HepG2 (cell line): ENCODE results near the gene MRS2. TPM values are rescaled to one million over a fixed set of nuclear protein-coding genes. Genes with fewer than 3 reads are reported as not detected.
"Not testable (repeated sequence)": the region's sequence is repeated elsewhere in the genome, so short reads cannot be mapped to it uniquely, and the experiment has no call there.

Experiments used
- HMG20A ChIP-seq: IDR thresholded peaks from 2 replicates; pipeline ENCODE4 v1.6.1; 2016; ENCODE audit warnings: borderline replicate concordance
- KAT7 ChIP-seq: IDR thresholded peaks from 2 replicates; pipeline ENCODE4 v1.6.1; 2018; ENCODE audit warnings: borderline replicate concordance, missing compliant biosample characterization
- RARA ChIP-seq: IDR thresholded peaks from 2 replicates; pipeline ENCODE4 v1.6.1; 2016; ENCODE audit warnings: missing genetic modification reagents, missing compliant biosample characterization
- SOX13 ChIP-seq, 3 experiments: fragments of 450-650 bp in 1 of 3; sonication (generic) in 1 of 3; formaldehyde crosslinking in 1 of 3; IDR thresholded peaks in 2 of 3; conservative IDR thresholded peaks in 1 of 3; 2 replicates each; pipeline versions ENCODE4 v1.5.0 to v1.6.1; 2016 to 2020; ENCODE audit warnings: antibody characterized with exemption in 1 of 3, mild to moderate bottlenecking in 1 of 3, missing compliant biosample characterization in 1 of 3, missing genetic modification reagents in 1 of 3, moderate library complexity in 1 of 3
- SOX5 ChIP-seq: IDR thresholded peaks from 2 replicates; pipeline ENCODE4 v1.6.1; 2016; ENCODE audit warnings: borderline replicate concordance
- SOX6 ChIP-seq, 2 experiments: fragments of 450-650 bp in 1 of 2; sonication (generic) in 1 of 2; formaldehyde crosslinking in 1 of 2; IDR thresholded peaks; 2 replicates each; pipeline versions ENCODE4 v1.4.0 to v1.6.1; 2017 to 2020; ENCODE audit warnings: antibody characterized with exemption in 1 of 2, mild to moderate bottlenecking in 1 of 2, missing genetic modification reagents in 1 of 2
- polyA plus RNA-seq, 8 experiments: library from polyadenylated mRNA; depleted of rRNA in 3 of 8; stranded (reverse) in 7 of 8; unstranded in 1 of 8; fragments of >200 nt; fragmentation: Illumina TruSeq in 4 of 8; extraction: Trizol in 4 of 8; gene quantifications; 2 replicates each; pipeline versions ENCODE4 v1.2.1 to v1.2.3, GENCODE V29; 2011 to 2016; ENCODE audit warnings: low read depth in 4 of 8, missing spikeins in 1 of 8, mixed read lengths in 1 of 8; ENCODE audit not compliant: insufficient read depth in 1 of 8
- total RNA-seq, 5 experiments: library from RNA; depleted of rRNA; stranded (reverse); fragments of >200 nt; fragmentation: Illumina TruSeq; extraction: Trizol; gene quantifications; 2 replicates each; pipeline ENCODE4 v1.2.3, GENCODE V29; 2016; ENCODE audit warnings: low read depth in 1 of 5
- TF ChIP-seq, protein P1 (sequence below): IDR thresholded peaks from 2 replicates; pipeline ENCODE4 v1.4.0; 2020; ENCODE audit warnings: mild to moderate bottlenecking, missing genetic modification reagents
- TF ChIP-seq, protein P2 (sequence below): sonication (generic); formaldehyde crosslinking; IDR thresholded peaks from 2 replicates; pipeline ENCODE4 v1.5.0; 2020; ENCODE audit warnings: missing genetic modification reagents
- TF ChIP-seq, protein P3 (sequence below): IDR thresholded peaks from 2 replicates; pipeline ENCODE4 v1.6.1; 2016

The MRS2 gene
- total and polyA plus RNA-seq, 2 of the 13 experiments (the other 11 are each of a cell fraction or from before 2014, with no cell fraction given) = 31.1 to 83.8 TPM

DNA sequence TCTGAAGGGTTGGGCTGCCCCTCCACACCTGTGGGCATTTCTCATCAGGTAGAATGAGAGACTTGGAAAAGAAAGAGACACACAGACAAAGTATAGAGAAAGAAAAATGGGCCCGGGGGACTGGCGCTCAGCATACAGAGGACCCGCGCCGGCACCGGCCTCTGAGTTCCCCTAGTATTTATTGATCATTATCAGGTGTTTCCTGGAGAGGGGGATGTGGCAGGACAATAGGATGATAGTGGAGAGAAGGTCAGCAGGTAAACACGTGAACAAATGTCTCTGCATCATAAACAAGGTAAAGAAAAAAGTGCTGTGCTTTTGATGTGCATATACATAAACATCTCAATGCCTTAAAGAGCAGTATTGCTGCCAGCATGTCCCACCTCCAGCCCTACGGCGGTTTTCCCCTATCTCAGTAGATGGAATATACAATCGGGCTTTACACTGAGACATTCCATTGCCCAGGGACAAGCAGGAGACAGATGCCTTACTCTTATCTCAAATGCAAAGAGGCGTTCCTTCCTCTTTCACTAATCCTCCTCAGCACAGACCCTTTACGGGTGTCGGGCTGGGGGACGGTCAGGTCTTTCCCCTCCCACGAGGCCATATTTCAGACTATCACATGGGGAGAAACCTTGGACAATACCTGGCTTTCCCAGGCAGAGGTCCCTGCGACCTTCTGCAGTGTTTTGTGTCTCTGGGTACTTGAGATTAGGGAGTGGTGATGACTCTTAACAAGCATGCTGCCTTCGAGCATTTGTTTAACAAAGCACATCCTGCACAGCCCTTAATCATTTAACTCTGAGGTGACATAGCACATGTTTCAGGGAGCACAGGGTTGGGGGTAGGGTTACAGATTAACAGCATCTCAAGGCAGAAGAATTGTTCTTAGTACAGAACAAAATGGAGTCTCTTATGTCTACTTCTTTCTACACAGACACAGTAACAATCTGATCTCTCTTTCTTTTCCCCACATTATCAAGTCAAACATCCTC, 2.4 kb upstream of the MRS2 start (continued):
- TF ChIP-seq, protein P1, sequence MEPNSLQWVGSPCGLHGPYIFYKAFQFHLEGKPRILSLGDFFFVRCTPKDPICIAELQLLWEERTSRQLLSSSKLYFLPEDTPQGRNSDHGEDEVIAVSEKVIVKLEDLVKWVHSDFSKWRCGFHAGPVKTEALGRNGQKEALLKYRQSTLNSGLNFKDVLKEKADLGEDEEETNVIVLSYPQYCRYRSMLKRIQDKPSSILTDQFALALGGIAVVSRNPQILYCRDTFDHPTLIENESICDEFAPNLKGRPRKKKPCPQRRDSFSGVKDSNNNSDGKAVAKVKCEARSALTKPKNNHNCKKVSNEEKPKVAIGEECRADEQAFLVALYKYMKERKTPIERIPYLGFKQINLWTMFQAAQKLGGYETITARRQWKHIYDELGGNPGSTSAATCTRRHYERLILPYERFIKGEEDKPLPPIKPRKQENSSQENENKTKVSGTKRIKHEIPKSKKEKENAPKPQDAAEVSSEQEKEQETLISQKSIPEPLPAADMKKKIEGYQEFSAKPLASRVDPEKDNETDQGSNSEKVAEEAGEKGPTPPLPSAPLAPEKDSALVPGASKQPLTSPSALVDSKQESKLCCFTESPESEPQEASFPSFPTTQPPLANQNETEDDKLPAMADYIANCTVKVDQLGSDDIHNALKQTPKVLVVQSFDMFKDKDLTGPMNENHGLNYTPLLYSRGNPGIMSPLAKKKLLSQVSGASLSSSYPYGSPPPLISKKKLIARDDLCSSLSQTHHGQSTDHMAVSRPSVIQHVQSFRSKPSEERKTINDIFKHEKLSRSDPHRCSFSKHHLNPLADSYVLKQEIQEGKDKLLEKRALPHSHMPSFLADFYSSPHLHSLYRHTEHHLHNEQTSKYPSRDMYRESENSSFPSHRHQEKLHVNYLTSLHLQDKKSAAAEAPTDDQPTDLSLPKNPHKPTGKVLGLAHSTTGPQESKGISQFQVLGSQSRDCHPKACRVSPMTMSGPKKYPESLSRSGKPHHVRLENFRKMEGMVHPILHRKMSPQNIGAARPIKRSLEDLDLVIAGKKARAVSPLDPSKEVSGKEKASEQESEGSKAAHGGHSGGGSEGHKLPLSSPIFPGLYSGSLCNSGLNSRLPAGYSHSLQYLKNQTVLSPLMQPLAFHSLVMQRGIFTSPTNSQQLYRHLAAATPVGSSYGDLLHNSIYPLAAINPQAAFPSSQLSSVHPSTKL = peak; percentile 39
- TF ChIP-seq, protein P2, sequence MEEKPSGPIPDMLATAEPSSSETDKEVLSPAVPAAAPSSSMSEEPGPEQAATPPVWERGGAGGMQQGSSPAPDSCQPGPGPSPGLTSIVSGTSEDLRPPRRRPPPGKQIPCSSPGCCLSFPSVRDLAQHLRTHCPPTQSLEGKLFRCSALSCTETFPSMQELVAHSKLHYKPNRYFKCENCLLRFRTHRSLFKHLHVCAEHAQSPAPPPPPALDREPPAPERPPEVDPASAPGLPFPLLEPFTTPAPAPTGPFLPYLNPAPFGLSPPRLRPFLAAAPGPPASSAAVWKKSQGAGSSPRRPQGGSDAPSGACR (CRISPR knock-in tag) = 0 out of 2 replicates have a peak, but pooled peaks have one; percentile 42
- not testable (repeated sequence) for TF ChIP-seq SOX6 (IDR thresholded peaks at IDR 0.05)
- TF ChIP-seq SOX6 (CRISPR knock-in tag; IDR thresholded peaks at IDR 0.05) (peak; percentile 93), KAT7 (peak; percentile 45; the same call in 1 of the 2 replicates), RARA (CRISPR knock-in tag) (0 out of 2 replicates have a peak, but pooled peaks have one; percentile 36), HMG20A (CRISPR knock-in tag) (peak; percentile 8; the same call in 1 of the 2 replicates), SOX5 (peak; percentile 90), SOX13 (IDR thresholded peaks at IDR 0.05) (peak; percentile 74), SOX13 (CRISPR knock-in tag; conservative IDR thresholded peaks at IDR 0.05 in 1 of 2, IDR thresholded peaks at IDR 0.05 in 1 of 2) (peak in 1 of 2 experiments; percentile 92; a peak in 2 of 4 replicates)
- TF ChIP-seq, protein P3, sequence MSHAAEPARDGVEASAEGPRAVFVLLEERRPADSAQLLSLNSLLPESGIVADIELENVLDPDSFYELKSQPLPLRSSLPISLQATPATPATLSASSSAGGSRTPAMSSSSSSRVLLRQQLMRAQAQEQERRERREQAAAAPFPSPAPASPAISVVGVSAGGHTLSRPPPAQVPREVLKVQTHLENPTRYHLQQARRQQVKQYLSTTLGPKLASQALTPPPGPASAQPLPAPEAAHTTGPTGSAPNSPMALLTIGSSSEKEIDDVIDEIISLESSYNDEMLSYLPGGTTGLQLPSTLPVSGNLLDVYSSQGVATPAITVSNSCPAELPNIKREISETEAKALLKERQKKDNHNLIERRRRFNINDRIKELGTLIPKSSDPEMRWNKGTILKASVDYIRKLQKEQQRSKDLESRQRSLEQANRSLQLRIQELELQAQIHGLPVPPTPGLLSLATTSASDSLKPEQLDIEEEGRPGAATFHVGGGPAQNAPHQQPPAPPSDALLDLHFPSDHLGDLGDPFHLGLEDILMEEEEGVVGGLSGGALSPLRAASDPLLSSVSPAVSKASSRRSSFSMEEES (CRISPR knock-in tag) = 0 out of 2 replicates have a peak, but pooled peaks have one; percentile 13
